Measurements from ENCODE around the gene ERC1.

Gene ERC1

GRCh38 chr12:1220127-1221092 lies 229.4 kb downstream of the ERC1 start:
- no peak for TF ChIP-seq CTCF (IDR thresholded peaks at IDR 0.05; ENCODE audit: control extremely low read depth, extremely low read depth, low read depth, missing control alignments)
- ChIA-PET POLR2A (no interaction called here), CTCF (interaction anchor here (1.2 to 2.3 kb wide), 3 partner anchors 11 to 102 kb away, joined by 5 to 6 read pairs (median 6); no protein-coding TSS in a partner anchor)
- no peak for DNase-seq (ENCODE audit: extremely low spot score)

DNA sequence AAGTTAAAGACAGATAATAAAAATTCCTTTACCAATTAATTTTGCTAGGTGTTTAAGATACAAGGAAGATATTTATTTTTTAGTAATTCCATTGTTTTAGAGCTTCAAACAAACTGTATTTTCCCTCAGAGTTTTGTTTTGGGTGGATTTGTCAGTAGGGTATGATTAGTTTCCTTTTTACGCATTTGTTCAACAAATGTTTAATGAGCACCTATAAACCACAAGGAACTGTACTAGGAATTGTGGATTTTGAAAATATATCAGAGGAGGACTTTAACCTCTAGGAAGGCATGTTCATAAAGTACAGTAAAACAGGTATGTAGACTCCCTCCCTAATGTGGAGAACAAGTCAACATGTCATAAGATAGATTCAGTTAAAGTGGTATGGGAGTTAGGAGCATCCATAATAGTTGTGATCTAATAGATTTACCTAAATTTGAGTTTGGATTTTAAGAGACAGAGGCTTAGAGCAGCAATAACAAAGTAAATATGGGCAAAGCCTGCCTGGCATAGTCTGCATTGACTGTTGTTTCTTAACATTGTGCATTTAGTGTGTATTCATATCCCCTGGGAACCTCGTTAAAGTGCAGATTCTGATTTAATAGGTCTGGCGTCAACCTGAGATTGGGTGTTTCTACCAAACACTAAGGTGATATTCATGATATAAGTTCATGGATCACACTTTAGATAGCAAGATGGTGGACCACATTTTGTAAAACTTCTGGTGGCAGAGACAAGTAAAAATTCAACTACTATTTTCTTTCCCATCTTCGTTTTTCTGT lies 232.0 kb downstream of the ERC1 start:
- no peak for TF ChIP-seq CTCF (IDR thresholded peaks at IDR 0.05; ENCODE audit: control extremely low read depth, extremely low read depth, low read depth, missing control alignments)
- CTCF ChIA-PET, result interaction anchor here (1.6 to 2.3 kb wide), 2 partner anchors 9 to 16 kb away, joined by 3 to 6 read pairs; no protein-coding TSS in a partner anchor
- no peak for DNase-seq (ENCODE audit: extremely low spot score)

GRCh38 chr12:1226951-1227350 lies 235.9 kb downstream of the ERC1 start:
- ChIA-PET POLR2A (no interaction called here), CTCF (interaction anchor here (1.3 to 1.5 kb wide), 2 partner anchors 15 to 109 kb away, joined by 3 to 4 read pairs; no protein-coding TSS in a partner anchor)
- no peak for TF ChIP-seq CTCF (IDR thresholded peaks at IDR 0.05; ENCODE audit: control extremely low read depth, extremely low read depth, low read depth, missing control alignments)
- no peak for DNase-seq (ENCODE audit: extremely low spot score)

More for the DNA sequence above, 232.0 kb downstream of the ERC1 start:
- POLR2A ChIA-PET, result no interaction called here

DNA sequence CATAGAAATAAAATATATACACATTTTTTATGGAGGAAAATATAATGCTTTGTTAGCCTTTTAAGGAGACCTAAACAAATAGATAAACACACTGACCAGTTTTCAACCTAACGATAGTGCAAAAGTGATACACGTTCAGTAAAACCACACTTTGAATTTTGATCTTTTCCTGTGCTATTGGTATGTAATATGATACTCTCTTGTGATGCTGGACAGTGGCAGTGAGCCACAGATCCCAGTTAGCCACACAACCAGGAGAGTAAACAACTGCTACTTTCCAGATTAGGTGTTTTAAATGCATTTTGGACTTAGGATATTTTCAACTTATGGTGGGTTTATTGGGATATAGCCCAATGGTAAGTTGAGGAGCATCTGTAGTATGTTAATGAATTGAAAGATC lies 243.1 kb downstream of the ERC1 start:
- DNase-seq (ENCODE audit: extremely low spot score), result no peak
- no peak for TF ChIP-seq CTCF (IDR thresholded peaks at IDR 0.05; ENCODE audit: control extremely low read depth, extremely low read depth, low read depth, missing control alignments)
- CTCF ChIA-PET, result no interaction called here
- POLR2A ChIA-PET, result no interaction called here

DNA sequence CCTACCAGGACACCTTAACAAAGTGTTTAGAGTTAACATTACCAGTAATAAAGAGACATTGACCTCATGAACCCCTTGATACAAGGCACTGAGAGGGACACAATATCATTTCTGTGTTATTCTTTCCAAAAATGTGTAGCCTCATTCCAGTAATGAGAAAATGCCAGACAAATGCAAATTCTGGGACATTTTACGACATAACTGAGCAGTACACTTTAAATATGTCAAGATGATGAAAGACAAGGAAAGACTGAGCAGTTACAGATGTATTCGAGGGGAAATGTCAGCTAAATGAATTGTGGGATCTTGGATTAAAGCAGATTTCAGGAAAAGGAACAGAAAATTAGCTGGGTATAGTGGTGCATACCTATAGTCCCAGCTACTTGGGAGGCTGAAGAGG lies 255.6 kb downstream of the ERC1 start:
- DNase-seq (ENCODE audit: extremely low spot score), result no peak
- ChIA-PET POLR2A (no interaction called here), CTCF (no interaction called here)
- TF ChIP-seq CTCF (IDR thresholded peaks at IDR 0.05; ENCODE audit: control extremely low read depth, extremely low read depth, low read depth, missing control alignments), result no peak

GRCh38 chr12:1250641-1251040 lies 259.6 kb downstream of the ERC1 start:
- TF ChIP-seq CTCF (IDR thresholded peaks at IDR 0.05; ENCODE audit: control extremely low read depth, extremely low read depth, low read depth, missing control alignments), result no peak
- ChIA-PET CTCF (no interaction called here), POLR2A (no interaction called here)
- DNase-seq (ENCODE audit: extremely low spot score), result no peak
